Hepatocyte (in vitro differentiated cells): ENCODE measurements around the gene GNAT2. TPM values are rescaled to one million over a fixed set of nuclear protein-coding genes. Genes with fewer than 3 reads are reported as not detected.

ENCODE experiments used
- DNase-seq: peaks from one replicate; pipeline ENCODE4 v3.0.0-alpha.2; 2016; ENCODE audit warnings: low spot score
- H2AFZ ChIP-seq: fragments of 200-600 bp; sonication (generic); 2 replicates; pipeline ENCODE4 v1.6.0; 2016; ENCODE audit warnings: antibody characterized with exemption, mild to moderate bottlenecking
- H3K27ac ChIP-seq: fragments of 200-600 bp; sonication (generic); 2 replicates; pipeline ENCODE4 v1.5.1; 2016; ENCODE audit warnings: mild to moderate bottlenecking
- H3K27me3 ChIP-seq: fragments of 200-600 bp; sonication (generic); 2 replicates; pipeline ENCODE4 v1.6.1; 2016
- H3K36me3 ChIP-seq: fragments of 200-600 bp; sonication (generic); replicated peaks from 2 replicates; pipeline ENCODE4 v1.5.1; 2016; ENCODE audit warnings: low read depth; ENCODE audit not compliant: insufficient read depth
- H3K4me1 ChIP-seq: fragments of 200-600 bp; sonication (generic); 2 replicates; pipeline ENCODE4 v1.5.1; 2016; ENCODE audit warnings: mild to moderate bottlenecking, moderate library complexity; ENCODE audit not compliant: insufficient read depth
- H3K4me2 ChIP-seq: fragments of 200-600 bp; sonication (generic); 2 replicates; pipeline ENCODE4 v1.6.0; 2016
- H3K4me3 ChIP-seq: fragments of 200-600 bp; sonication (generic); 2 replicates; pipeline ENCODE4 v1.5.1; 2016; ENCODE audit warnings: mild to moderate bottlenecking
- H3K79me2 ChIP-seq: fragments of 200-600 bp; sonication (generic); 2 replicates; pipeline ENCODE4 v1.6.0; 2017; ENCODE audit warnings: mild to moderate bottlenecking
- H3K9me2 ChIP-seq: fragments of 200-600 bp; sonication (generic); replicated peaks from 2 replicates; pipeline ENCODE4 v1.6.0; 2017; ENCODE audit warnings: mild to moderate bottlenecking; ENCODE audit not compliant: insufficient read depth
- H3K9me3 ChIP-seq: fragments of 200-600 bp; sonication (generic); 2 replicates; pipeline ENCODE4 v1.5.1; 2016; ENCODE audit warnings: low read depth, mild to moderate bottlenecking
- H4K20me1 ChIP-seq: fragments of 200-600 bp; sonication (generic); 2 replicates; pipeline ENCODE4 v1.6.0; 2016; ENCODE audit warnings: mild to moderate bottlenecking; ENCODE audit not compliant: insufficient read depth, poor library complexity, severe bottlenecking
- CTCF ChIP-seq: fragments of 200-600 bp; sonication (generic); IDR thresholded peaks from 2 replicates; pipeline ENCODE4 v1.5.1; 2016; ENCODE audit warnings: antibody characterized with exemption, mild to moderate bottlenecking; ENCODE audit not compliant: poor library complexity
- EZH2 ChIP-seq: fragments of 200-600 bp; sonication (generic); IDR thresholded peaks from 2 replicates; pipeline ENCODE4 v1.6.1; 2016; ENCODE audit warnings: antibody characterized with exemption, mild to moderate bottlenecking, borderline replicate concordance
- EZH2phosphoT487 ChIP-seq: fragments of 200-600 bp; sonication (generic); IDR thresholded peaks from one replicate; pipeline ENCODE4 v1.6.1; 2018; ENCODE audit warnings: antibody characterized with exemption, mild to moderate bottlenecking, low read depth, moderate library complexity; ENCODE audit not compliant: unreplicated experiment, severe bottlenecking
- WGBS: methylation state at CpG from one replicate; pipeline ENCODE4 v1.1.6; 2016; ENCODE audit warnings: low lambda C conversion rate; ENCODE audit errors: missing lambda C conversion rate; 5-methylcytosine and 5-hydroxymethylcytosine counted together
- polyA plus RNA-seq: library from polyadenylated mRNA; unstranded; fragments of >200 nt; fragmentation: Nextera tagmentation; extraction: Ambion mirVana; gene quantifications from 2 replicates; pipeline ENCODE4 v1.2.1, GENCODE V29; 2016
- total RNA-seq: library from RNA; depleted of rRNA; stranded (reverse); fragments of >200 nt; gene quantifications from 2 replicates; pipeline ENCODE4 v1.2.3, GENCODE V29; 2014

The GNAT2 gene
- total and polyA plus RNA-seq, 2 experiments from 2014 or later, result 0.18 TPM; not detected in 1

GRCh38 chr1:109643385-109644230 is 24.2 kb upstream of the GNAT2 start:
- TF ChIP-seq EZH2 (no peak), CTCF (peak; percentile 84), EZH2phosphoT487 (no peak)
- Histone ChIP-seq H2AFZ (no peak overlapping the region), H3K36me3 (no peaks in the 10 kb centered on the region), H3K9me3 (no peaks in the 10 kb centered on the region), H3K79me2 (no peaks in the 10 kb centered on the region), H3K27ac (no peak overlapping the region), H3K4me1 (peaks cover 20% of the 10 kb centered on the region), H4K20me1 (no peaks in the 10 kb centered on the region), H3K4me3 (no peak overlapping the region), H3K27me3 (no peaks in the 10 kb centered on the region), H3K4me2 (peak overlapping the region; percentile 34), H3K9me2 (no peaks in the 10 kb centered on the region)
- 47% methylated on average over 32 of the region's 32 CpGs for WGBS
- DNase-seq, result peak; percentile 90

- TF ChIP-seq CTCF (no peak), EZH2phosphoT487 (no peak), EZH2 (no peak)
- H3K36me3 ChIP-seq, result no peaks in the 10 kb centered on the region
- DNase-seq, result no peak
- no peak overlapping the region for H3K4me2 ChIP-seq
- 74% methylated on average over 3 of the region's 3 CpGs for WGBS
- no peaks in the 10 kb centered on the region for H3K9me3 ChIP-seq
- H3K79me2 ChIP-seq, result no peaks in the 10 kb centered on the region
- H3K27me3 ChIP-seq, result no peaks in the 10 kb centered on the region
- no peak overlapping the region for H2AFZ ChIP-seq
- no peak overlapping the region for H3K4me3 ChIP-seq
- H4K20me1 ChIP-seq, result no peaks in the 10 kb centered on the region
- H3K9me2 ChIP-seq, result no peaks in the 10 kb centered on the region
- no peak overlapping the region for H3K27ac ChIP-seq
- peaks cover 20% of the 10 kb centered on the region for H3K4me1 ChIP-seq
These were observed 23.2 kb upstream of the GNAT2 start for GRCh38 chr1:109642626-109643025.

GRCh38 chr1:109641861-109642260 is 22.4 kb upstream of the GNAT2 start:
- no peaks in the 10 kb centered on the region for H3K27me3 ChIP-seq
- 87% methylated on average over 2 of the region's 2 CpGs for WGBS
- H3K79me2 ChIP-seq, result no peaks in the 10 kb centered on the region
- H3K9me2 ChIP-seq, result no peaks in the 10 kb centered on the region
- H2AFZ ChIP-seq, result no peak overlapping the region
- no peaks in the 10 kb centered on the region for H3K36me3 ChIP-seq
- TF ChIP-seq EZH2 (no peak), CTCF (no peak), EZH2phosphoT487 (no peak)
- H3K9me3 ChIP-seq, result no peaks in the 10 kb centered on the region
- no peak for DNase-seq
- H3K4me3 ChIP-seq, result no peak overlapping the region
- peaks cover 20% of the 10 kb centered on the region for H3K4me1 ChIP-seq
- no peak overlapping the region for H3K4me2 ChIP-seq
- H3K27ac ChIP-seq, result no peak overlapping the region
- no peaks in the 10 kb centered on the region for H4K20me1 ChIP-seq
